Hematopoietic multipotent progenitor cell treated with erythropoietin and hydrocortisone succinate and interleukin-3 and kit ligand, for 4 days (in vitro differentiated cells): ENCODE data around the gene CTSC.

Experiments
- DNase-seq: peaks from one replicate; pipeline ENCODE4 v3.0.0-alpha.2; 2015

CTSC gene

DNA sequence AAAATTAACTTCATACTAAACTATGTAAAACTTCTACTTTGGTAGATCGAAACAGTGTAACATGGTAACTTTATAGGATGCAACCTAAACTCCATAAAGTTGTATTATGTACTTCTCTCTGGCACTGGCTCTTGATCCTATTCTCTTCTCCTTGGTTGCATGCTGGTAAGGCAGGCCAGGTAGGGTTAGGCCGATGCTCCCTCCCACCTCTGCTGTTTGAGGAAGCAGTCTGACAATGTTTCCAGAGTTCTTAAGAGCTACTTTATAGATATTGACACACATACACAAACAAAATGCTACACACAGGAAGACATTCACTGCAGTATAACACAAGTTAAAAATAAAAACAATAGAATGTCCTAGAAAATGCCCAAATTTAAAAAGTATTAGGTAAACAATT lies 22.5 kb downstream of the CTSC start:
- DNase-seq: no peak

DNA sequence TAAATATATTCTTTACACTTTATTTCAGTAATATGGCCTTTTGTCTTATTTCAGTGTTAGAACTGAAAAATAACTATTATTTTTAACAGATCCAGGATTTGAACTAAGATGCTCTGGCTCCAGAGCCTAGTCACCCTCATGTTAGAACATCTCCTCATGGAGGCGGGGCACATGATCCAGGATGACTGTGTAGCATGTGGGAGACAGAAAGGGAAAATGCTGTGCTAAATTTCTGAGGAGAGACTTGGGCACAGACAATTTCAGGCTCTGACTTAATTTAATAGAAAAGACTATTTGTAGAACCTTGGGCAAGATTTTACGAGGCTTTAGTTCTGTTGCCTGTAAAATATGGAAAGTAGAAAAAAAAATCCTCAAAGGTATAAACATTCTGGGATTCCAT lies 24.1 kb downstream of the CTSC start:
- no peak for DNase-seq

DNA sequence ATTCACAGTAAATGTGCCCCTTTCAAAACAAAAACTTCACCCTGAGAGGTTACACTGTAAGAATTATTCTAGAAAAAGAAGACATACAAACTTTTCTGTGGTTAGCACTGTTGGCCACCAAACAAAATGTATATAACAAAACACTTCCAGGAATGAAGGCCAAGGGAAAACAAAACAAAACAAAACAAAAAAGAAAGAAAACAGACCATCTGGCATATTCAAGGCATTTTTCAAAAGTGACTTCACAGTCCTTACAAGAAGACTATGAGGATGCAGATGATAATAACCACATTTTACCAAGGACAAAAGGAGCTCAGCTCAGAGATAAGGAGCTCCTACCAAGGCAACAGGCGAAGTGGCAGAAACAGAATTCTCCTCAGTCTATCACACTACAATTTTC lies 24.9 kb downstream of the CTSC start:
- DNase-seq: peak; percentile 60

DNA sequence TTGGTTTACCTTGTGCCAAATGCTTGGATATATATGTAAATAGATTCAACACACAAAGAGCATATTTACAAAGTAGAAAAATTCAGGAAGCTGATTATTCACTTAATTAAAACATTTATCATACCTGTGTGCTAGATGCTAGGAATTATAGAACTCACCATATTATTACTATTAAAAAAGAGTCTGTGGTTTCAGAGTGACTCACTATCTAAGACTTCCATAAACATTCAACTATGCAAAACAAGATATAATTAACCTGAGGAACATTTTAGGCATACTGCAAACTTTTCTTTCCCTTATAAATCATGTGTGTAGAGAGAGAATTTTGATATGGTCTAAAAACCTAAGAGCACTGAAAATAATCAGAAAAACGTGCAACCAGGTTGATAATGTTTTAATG lies 27.3 kb downstream of the CTSC start:
- no peak for DNase-seq

DNA sequence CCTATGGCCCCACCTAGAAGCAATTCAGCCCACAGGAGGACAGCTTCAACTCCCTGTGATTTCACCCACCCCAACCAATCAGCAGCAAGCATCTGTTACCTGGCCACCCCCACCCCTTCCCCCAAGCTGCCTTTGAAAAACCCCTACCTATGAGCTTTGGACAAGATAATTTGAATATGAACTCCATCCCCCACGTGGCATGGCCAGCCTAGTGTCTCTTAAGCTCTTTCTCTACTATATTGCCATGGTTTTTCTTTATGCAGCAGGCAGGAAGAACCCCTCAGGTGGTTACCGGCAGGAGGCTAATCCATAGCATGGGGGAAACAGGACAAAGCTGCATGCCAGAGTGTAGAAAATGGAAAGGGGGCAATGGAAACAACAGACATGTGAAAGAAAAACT lies 29.0 kb downstream of the CTSC start:
- no peak for DNase-seq

DNA sequence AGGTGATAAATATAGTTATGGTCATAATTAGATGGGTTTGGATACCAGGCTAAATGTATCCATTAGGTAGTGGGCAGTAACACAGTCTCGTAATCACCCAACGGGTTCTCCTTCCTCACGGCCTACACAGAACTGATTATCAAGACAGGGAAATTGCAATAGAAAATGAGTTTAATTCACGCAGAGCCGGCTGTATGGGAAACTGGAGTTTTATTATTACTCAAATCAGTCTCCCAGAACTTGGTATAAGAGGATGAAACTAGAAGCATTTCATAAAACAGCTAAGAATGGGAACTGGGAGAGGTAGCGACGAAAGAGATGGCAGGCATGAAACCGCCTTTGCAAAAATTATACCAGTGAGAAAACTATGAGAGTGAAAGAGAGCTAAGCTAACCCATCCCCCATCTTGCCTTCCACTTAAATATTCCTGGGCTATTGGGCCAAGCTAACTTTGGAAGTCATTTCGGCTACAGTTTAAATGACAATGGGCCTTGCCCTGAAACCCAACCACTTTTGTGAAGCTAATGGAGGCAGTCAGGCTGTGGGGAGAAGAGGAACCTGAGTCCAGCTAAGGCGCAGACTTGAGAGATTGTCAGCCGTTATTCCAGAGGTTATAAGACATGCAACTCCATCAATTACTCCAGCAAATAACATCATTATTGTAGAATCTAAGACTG lies 29.6 kb downstream of the CTSC start:
- DNase-seq: no peak

DNA sequence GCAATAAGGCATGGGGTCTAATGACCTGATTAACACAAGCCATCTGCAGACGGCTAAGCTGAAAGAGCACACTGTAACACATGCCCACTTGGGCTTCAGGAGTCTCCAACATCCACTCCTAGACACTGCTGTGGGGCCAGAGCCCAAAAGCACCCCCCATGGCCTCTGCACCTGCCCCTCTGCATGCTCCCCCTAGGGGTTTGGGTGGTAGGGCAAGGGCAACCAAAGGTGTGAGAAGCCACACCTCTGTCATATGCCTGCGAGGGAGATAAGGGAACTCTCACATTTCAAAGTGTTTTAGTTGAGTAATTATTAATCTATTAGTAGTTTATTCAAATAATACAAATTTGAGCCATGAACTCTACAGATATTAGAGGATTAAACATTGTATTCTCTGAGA lies 30.8 kb downstream of the CTSC start:
- DNase-seq: no peak

DNA sequence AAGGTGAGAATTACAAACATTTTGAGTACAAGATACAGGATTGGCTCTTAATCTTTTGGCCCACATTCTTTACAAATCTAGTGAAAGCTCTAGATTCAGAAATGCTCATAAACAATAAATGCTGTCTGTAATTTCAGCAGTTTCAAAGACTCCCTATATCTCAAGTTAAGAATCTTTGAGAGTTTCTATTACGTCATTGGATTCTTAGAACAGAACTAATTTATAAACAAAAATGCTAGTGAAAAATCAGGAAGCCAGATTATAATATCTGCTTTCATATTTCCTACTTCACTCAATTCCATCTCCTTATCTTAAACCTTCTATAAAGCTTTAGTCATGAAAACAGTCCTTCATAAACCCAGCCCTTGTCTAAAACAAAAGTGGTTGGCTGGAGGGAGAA lies 32.1 kb downstream of the CTSC start:
- no peak for DNase-seq

DNA sequence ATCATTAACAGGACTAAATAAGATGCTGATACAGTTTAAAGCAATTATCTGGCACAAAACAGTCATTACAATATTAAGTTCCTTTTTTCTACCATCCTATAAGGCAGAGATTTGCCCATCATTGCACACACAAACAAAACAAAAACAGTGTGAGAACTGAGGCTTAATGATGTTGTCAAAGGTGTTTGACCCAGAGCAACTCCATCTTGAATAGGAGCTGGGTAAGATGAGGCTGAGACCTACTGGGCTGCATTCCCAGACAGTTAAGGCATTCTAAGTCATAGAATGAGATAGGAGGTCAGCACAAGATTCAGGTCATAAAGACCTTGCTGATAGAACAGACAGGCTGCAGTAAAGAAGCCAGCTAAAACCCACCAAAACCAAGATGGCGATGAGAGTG lies 33.2 kb downstream of the CTSC start:
- no peak for DNase-seq

DNA sequence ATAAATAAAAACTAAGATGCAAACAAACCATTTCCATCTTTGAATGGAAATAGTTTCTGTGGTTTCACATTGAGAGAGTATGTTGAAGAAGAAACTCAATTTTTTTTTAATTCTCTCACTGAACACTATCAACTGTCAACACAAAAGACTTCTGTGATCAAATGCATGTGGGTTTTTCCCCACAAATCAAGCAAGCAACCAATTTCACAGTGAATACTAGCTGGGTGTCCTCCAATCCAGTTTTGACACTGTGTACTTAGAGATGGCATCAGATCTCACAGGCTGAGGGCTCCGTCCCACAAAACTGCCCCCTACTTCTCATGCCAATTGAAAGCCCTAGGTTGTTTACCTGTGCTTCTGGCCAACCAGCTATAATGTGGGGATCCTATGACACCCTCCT lies 34.5 kb downstream of the CTSC start:
- DNase-seq: no peak

DNA sequence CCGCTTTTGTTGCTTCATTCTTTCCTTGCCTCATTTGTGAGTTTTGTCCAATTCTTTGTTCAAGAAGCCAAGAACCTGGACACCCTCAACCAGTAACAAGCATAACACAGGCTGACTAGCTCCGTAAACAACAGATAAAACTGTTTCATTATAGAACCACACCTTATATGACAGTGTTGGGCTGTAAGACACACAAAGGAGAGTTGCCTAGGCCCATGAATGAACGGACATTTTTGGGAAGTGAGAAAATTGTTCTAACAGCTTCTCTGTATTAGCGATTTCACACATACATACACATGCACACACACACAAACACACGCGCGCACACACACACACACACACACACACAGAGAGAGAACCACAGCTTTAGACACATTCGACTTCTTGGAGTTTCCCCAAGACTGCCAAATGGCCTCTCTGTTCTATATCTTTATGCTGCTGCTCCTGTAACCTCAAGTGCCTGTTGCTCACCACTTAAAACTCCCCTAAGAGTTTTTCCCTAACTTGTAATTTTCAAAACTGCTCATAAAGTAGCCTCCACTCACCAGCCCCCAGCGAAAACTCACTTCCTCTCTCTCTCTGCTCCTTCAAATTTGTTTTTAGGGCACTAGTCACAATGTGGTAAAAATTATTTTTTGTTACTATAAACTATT lies 35.9 kb downstream of the CTSC start:
- DNase-seq: no peak

DNA sequence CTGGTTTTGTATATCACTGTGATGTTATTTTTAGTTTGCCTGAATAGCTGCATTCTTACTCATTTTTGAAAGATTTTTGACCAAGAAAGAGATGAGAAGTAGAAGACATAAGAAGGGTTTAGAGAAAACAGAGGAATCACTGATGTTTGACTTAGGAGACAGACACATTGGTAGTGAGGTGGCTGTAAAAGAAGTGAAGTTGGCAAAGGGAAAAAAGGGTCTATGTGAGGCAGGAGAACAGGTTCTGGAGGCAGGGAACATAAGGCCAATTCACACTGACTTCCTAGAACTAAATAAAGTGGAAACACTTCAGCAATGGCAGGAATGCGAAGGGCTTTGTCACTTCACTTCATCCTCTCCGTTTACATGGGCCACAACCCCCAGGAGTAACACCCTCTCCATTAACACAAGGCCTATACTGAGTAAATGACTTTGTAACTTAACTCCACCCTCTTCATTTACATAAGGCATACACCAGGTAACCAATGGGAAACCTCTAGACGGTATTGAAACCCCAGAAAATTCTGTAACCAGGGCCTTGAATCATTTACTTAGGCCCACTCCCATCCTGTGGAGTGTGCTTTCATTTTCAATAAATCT lies 36.5 kb downstream of the CTSC start:
- no peak for DNase-seq

DNA sequence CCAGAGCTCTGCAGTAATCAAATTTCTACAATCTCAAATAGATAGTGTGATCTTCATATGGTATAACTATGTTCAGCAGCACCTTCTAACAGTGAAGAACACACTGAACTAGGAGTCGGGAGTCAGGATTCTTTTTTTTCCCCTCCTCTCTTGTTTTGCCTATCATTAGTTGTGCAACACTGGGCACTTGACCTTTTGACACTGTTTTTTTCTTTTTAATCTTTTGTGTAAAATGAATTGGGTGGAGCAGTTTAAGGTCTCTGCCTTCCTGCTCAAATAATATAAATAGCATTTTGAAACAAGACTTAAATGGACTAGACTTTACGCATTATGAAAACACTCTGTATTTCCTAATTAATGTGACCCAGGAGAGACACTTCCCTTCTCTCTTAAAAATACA lies 39.7 kb downstream of the CTSC start:
- no peak for DNase-seq

DNA sequence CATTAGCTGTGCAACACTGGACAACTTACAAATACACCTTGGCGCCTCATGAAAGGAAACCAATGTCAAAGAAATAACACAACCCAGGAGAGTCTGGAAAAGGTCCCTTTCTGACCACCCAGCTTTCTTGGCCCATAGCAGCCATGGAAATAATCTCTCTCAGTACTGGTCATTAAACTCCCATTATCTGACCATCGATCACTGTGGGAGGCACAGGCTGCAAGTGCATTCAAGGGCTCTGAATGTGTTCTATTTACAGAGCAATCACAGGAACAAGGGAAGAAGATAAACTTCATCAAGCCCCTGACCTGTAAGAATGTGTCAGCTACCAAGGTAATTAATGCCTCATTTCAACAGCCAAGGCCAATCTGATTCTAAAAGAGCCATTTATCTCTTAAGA lies 40.1 kb downstream of the CTSC start:
- DNase-seq: no peak

DNA sequence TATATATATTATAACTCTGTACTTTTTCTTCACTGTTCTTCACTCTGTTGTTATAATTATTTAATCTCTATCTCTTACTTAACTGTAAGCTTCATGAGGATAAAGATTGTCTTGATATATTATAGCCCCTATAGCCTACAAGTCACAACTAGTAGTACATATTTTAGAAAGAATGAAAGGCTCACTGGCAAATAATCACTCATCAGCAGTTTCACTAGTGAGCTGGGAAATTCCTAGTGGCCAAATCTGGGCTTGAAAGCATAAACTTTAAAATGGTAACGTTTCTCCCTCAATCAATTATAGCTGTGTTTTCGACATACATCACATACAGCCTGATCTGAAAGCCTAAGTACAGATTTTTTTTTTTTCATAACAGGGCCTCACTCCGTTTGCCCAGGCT lies 42.5 kb downstream of the CTSC start:
- no peak for DNase-seq

DNA sequence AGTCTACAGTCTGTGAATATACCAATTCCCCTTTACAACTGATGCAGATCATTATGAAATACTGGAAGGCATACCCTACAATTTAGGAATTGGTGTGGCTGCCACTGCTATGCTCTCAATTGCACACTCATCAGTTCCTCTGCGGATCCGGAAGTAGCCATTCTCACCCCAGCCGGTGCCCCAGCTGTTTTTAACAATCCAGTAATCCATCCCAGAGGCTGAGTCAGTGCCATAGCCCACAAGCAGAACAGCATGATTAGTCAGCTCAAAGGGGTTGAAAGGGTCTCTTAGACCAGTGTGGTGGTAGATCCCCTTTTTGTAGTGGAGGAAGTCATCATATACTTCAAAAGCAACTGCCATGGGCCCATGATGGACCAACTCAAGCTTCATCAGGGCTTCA lies 43.6 kb downstream of the CTSC start:
- no peak for DNase-seq

DNA sequence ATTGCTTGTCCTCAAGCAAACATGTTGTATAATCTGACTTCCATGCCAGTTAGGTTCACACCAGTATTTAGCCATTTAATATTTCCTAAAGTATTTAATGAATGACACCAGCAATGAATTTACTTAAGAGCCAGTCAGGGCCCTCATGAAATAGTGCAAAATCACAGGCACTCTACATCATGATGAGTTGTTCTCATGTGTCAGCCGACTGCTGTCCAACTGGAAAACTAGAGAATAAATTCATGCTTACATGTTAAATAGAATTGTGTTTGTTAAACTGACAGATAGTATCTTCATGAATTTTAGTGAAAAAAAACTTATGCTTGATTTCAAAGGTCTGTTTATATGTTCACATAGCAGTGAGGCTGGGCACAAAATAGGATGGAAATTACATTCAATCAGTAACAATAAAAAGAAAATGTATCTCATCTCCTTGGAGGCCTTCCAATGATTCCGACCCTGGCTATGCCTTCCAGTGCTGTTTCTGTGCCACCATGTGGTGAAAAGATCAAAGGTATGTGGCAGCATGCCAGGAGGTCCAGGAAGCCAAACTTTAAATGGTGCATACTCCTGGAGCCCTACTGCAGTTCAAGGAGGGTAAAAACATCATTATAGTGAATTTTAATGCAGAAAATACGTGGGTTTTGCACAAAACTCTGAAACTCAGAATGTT lies 45.2 kb downstream of the CTSC start:
- peak; percentile 23 for DNase-seq

DNA sequence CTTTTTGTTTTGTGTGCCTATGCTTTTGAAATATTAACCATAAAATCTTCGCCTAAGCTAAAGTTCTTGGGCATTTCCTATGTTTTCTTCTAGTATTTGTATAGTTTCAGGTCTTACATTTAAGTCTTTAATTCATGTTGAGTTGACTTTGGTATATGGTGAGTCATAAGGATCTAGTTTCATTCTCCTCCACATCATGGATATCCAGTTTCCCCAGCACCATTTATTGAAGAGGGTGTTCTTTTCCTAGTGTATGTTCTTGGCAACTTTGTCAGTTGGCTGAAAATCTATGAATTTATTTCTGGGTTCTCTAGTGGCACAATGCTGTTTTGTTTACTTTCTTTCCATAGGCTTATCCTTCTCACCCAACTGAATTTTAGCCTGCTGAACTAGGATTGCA lies 49.0 kb downstream of the CTSC start:
- DNase-seq: no peak

DNA sequence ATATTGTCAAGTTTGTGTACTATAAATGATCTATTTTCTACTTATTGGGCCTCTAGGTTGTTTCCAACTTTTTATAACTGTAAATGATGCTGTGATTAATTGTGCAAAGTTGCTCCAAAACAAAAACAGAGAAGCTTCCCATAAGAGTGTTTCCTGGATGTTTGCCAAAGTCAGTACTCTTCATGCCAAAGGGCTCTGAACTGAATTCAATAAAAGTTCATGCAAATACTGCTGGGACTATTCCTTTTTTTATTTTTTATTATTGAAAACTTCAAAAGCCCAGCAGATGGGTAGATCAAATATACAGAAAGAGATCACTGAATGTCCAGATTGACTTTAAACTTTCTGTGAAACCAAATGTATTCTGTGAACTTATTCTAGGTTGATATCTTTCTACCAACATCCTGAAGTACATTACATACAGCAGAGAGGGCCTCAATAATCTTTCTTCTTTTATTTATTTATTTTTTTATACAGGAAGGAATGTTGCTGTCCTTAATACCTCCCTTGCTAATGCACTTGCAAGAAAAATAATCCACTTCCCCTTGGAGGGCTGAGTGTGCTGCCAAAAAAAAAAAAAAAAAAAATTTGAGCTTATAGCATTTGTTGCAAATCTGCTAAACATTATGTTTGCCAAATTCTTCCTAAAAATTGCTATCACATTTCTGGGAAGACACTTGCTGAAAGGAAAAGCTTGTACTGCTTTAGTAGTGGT lies 53.0 kb downstream of the CTSC start:
- no peak for DNase-seq

DNA sequence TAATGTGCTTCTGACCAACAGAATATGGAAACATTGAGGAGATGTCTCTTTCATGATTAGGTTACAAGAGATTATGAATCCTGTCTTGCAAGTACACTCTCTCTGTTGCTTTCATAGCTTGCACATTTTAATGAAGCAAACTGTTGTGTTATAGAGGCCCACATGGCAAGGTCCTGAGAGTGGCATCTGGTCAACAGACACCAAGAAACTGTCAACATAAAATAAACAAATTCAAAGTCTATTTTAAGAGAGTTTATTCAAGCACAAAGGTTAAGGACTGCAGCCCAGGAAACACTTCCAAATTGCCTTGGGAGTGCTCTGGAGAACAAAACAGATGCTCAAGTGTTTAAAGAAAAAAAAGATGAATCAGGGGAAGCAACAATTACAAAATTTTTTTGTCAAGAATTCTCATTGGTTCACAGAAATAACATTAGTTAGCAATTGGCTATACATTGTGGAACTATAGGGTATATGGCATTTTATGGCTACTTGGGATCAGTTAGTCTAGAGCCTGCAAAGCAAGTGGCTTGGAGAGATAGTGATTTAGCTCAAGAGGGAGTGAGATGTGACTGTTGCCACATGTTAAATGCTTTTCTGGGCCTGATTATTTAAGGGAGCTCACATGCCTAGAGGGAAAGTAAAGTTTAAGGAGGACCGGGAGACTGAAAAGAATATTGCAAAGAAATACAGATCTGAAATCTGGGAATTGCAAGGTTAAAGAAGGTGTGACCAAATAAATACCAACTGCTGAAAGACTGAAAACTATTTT lies 54.6 kb downstream of the CTSC start:
- DNase-seq: no peak

DNA sequence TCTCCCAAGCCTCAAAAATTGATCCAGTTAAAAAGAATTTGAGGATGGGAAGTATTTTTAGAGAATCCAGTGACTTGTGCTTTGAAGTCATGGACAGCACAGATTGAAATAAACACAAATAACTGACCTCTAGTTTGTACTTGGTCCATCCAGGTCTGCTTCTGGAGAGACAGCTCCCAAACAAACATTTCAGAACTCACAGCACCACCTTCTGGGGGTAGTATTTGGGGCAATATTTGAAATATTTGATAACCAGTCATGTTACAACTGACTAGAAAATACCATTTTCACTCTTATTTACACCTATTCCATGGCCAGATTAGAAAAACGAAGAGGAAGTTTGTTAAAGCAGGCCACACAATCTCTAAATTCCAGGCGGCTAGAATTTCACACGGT lies 56.2 kb downstream of the CTSC start:
- peak; percentile 28 for DNase-seq

DNA sequence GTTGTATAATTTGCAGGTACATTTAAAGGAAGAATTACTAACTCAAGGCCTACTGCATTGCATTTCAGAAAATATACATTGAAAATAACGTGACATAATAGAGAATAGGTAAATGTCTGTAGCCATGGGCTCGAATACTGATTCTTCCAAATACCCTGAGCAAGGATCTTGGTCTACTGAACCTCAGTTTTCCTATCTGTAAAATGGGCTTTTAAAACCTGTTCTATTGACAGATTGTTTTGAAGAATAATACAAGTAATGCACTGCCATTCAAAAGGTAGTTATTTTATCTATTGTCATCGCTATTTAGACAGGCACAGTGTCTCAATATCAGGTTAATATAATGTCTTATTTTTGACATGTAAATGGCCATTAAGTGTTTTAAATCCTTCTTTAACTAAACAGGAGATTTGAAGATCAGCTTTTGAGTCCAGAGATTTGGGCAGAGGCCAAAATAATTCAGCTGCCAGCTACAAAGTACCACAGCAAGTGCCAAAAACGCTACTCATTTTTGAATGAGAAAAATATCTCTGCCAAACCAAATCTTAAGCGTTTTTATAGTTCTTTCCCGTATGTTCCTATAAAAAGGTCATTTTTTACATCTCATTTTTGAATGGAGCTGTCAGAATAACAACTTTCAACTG lies 56.7 kb downstream of the CTSC start:
- no peak for DNase-seq
